Lung (tissue), 12 donors: Measurements from ENCODE around the gene UST. TPM values are rescaled to one million over a fixed set of nuclear protein-coding genes. Genes with fewer than 3 reads are reported as not detected.

Source experiments
- ATAC-seq: fragments of 200-7000 bp; cut with Tn5 transposase; one replicate; pipeline ENCODE4 v1.9.1; 2020; ENCODE audit warnings: moderate number of reproducible peaks; ENCODE audit not compliant: insufficient read depth, low FRiP score
- DNase-seq, 3 donors: peaks; one replicate each; pipeline ENCODE4 v3.0.0-alpha.2; 2013 to 2017
- H3K27ac ChIP-seq, 2 donors: one replicate each; pipeline ENCODE4 v1.5.1; 2013; ENCODE audit warnings: mild to moderate bottlenecking in 2 of 2, moderate library complexity in 2 of 2, control low read depth in 1 of 2, inconsistent platforms in 1 of 2, low read depth in 1 of 2, low read length in 1 of 2
- H3K27me3 ChIP-seq, 3 donors: one replicate each; pipeline ENCODE4 v1.5.1; 2013; ENCODE audit warnings: low read length in 2 of 3; ENCODE audit not compliant: control insufficient read depth in 3 of 3, insufficient read depth in 3 of 3
- H3K36me3 ChIP-seq, 4 donors: one replicate each; pipeline ENCODE4 v1.5.1; 2013; ENCODE audit warnings: low read length in 4 of 4, mild to moderate bottlenecking in 1 of 4, moderate library complexity in 1 of 4; ENCODE audit not compliant: control insufficient read depth in 4 of 4, insufficient read depth in 4 of 4
- H3K4me1 ChIP-seq, 5 donors: one replicate each; pipeline ENCODE4 v1.5.1; 2013; ENCODE audit warnings: low read length in 5 of 5, mild to moderate bottlenecking in 2 of 5, moderate library complexity in 1 of 5; ENCODE audit not compliant: control insufficient read depth in 5 of 5, insufficient read depth in 5 of 5
- H3K4me3 ChIP-seq: one replicate; pipeline ENCODE4 v1.5.1; 2013; ENCODE audit warnings: mild to moderate bottlenecking, control low read depth, moderate library complexity
- H3K9ac ChIP-seq, 2 donors: one replicate each; pipeline ENCODE4 v1.5.1; 2013; ENCODE audit warnings: low read length in 2 of 2, control low read depth in 1 of 2; ENCODE audit not compliant: insufficient read depth in 1 of 2
- H3K9me3 ChIP-seq, 4 donors: one replicate each; pipeline ENCODE4 v1.5.1; 2013; ENCODE audit warnings: low read length in 3 of 4, mild to moderate bottlenecking in 1 of 4, moderate library complexity in 1 of 4; ENCODE audit not compliant: control insufficient read depth in 4 of 4, insufficient read depth in 3 of 4
- WGBS, 2 donors: extraction: QIAGEN DNeasy Blood & Tissue Kit; methylation state at CpG; one replicate each; pipeline ENCODE4 v1.1.7; 2013; 5-methylcytosine and 5-hydroxymethylcytosine counted together
- polyA plus RNA-seq, 2 donors: library from polyadenylated mRNA; stranded (reverse); fragments of 200-250 nt; gene quantifications; one replicate each; pipeline ENCODE4 v1.2.1, GENCODE V29; 2013
- total RNA-seq, 2 donors: library from RNA; depleted of rRNA in 1 of 2; stranded (reverse); fragments of >200 nt in 1 of 2; gene quantifications; one replicate each; pipeline ENCODE4 v1.2.1, GENCODE V29; 2014 to 2021
- TF ChIP-seq, protein P1 (sequence below): IDR thresholded peaks from 2 replicates; pipeline ENCODE4 v1.5.1; 2012; ENCODE audit warnings: mild to moderate bottlenecking; ENCODE audit errors: control extremely low read depth, extremely low read depth
- donor health status: control.
- donor health status: control.
- donor health status: Bipolar disorder and iron deficiency.
- donor health status: healthy.
- donor health status: DM: yes; HTN: yes; CAD: no.

The UST gene
- total and polyA plus RNA-seq, 4 donors, result 4.5 to 24.0 (median 7.1) TPM

GRCh38 chr6:149054559-149055194 is 307.8 kb downstream of the UST start:
- Histone ChIP-seq H3K4me3 (no peak overlapping the region), H3K9ac (no peak overlapping the region), H3K9me3 (no peaks in the 10 kb centered on the region), H3K4me1 (peaks cover 0 to 17% (median 4%) of the 10 kb centered on the region in 5 donors), H3K27ac (no peak overlapping the region), H3K27me3 (no peaks in the 10 kb centered on the region), H3K36me3 (peaks cover 0 to 3% (median 0%) of the 10 kb centered on the region in 4 donors)
- TF ChIP-seq, protein P1, sequence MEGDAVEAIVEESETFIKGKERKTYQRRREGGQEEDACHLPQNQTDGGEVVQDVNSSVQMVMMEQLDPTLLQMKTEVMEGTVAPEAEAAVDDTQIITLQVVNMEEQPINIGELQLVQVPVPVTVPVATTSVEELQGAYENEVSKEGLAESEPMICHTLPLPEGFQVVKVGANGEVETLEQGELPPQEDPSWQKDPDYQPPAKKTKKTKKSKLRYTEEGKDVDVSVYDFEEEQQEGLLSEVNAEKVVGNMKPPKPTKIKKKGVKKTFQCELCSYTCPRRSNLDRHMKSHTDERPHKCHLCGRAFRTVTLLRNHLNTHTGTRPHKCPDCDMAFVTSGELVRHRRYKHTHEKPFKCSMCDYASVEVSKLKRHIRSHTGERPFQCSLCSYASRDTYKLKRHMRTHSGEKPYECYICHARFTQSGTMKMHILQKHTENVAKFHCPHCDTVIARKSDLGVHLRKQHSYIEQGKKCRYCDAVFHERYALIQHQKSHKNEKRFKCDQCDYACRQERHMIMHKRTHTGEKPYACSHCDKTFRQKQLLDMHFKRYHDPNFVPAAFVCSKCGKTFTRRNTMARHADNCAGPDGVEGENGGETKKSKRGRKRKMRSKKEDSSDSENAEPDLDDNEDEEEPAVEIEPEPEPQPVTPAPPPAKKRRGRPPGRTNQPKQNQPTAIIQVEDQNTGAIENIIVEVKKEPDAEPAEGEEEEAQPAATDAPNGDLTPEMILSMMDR, result no peak
- no peak for DNase-seq
- ATAC-seq, result no peak
- 66 to 87% methylated on average over 8 of the region's 8 CpGs for WGBS, 2 donors

- Histone ChIP-seq H3K36me3 (peaks cover 0 to 3% (median 0%) of the 10 kb centered on the region in 4 donors), H3K27me3 (no peaks in the 10 kb centered on the region), H3K9ac (no peak overlapping the region), H3K27ac (no peak overlapping the region), H3K9me3 (no peaks in the 10 kb centered on the region), H3K4me1 (peaks cover 0 to 23% (median 4%) of the 10 kb centered on the region in 5 donors), H3K4me3 (no peak overlapping the region)
- TF ChIP-seq, protein P1, result no peak
- DNase-seq, result no peak
- no peak for ATAC-seq
- WGBS, 2 donors, result 79 to 88% methylated on average over 5 of the region's 5 CpGs
Measured at GRCh38 chr6:149055195-149055899, 308.5 kb downstream of the UST start.

- DNase-seq (no peak), ATAC-seq (no peak)
- Histone ChIP-seq H3K27me3 (no peaks in the 10 kb centered on the region), H3K4me1 (peaks cover 8 to 39% (median 9%) of the 10 kb centered on the region in 5 donors), H3K36me3 (no peaks in the 10 kb centered on the region), H3K9ac (no peak overlapping the region), H3K9me3 (no peaks in the 10 kb centered on the region), H3K27ac (no peak overlapping the region), H3K4me3 (no peak overlapping the region)
- TF ChIP-seq, protein P1, result no peak
- 74 to 81% methylated on average over 4 of the region's 4 CpGs for WGBS, 2 donors
Measured at GRCh38 chr6:149056777-149057463, 310.1 kb downstream of the UST start.
